ENCODE measurements around the gene FNDC8.

The FNDC8 gene

GRCh38 chr17:35155246-35155645, 33.8 kb downstream of the FNDC8 start:
- FAIRE-seq = no peak
- DNase-seq (ENCODE audit: insufficient read length, low spot score) = no peak
- TF ChIP-seq CTCF (IDR thresholded peaks at IDR 0.05; ENCODE audit: insufficient read depth, missing control alignments) = no peak

GRCh38 chr17:35159940-35160339, 38.5 kb downstream of the FNDC8 start:
- TF ChIP-seq CTCF (IDR thresholded peaks at IDR 0.05; ENCODE audit: insufficient read depth, missing control alignments) = no peak
- FAIRE-seq (no peak), DNase-seq (ENCODE audit: insufficient read length, low spot score) (no peak)

GRCh38 chr17:35160354-35161201, 39.2 kb downstream of the FNDC8 start:
- no peak for FAIRE-seq
- TF ChIP-seq CTCF (IDR thresholded peaks at IDR 0.05; ENCODE audit: insufficient read depth, missing control alignments) = no peak

GRCh38 chr17:35161281-35161761, 39.9 kb downstream of the FNDC8 start:
- TF ChIP-seq CTCF (IDR thresholded peaks at IDR 0.05; ENCODE audit: insufficient read depth, missing control alignments) = no peak
- FAIRE-seq (no peak), DNase-seq (ENCODE audit: insufficient read length, low spot score) (no peak)

More at GRCh38 chr17:35160354-35161201, 39.2 kb downstream of the FNDC8 start:
- DNase-seq (ENCODE audit: insufficient read length, low spot score) = no peak

- no peak for FAIRE-seq
- TF ChIP-seq CTCF (IDR thresholded peaks at IDR 0.05; ENCODE audit: insufficient read depth, missing control alignments) = no peak
- DNase-seq (ENCODE audit: insufficient read length, low spot score) = no peak
Measured at GRCh38 chr17:35162755-35163154, 41.3 kb downstream of the FNDC8 start.

- no peak for TF ChIP-seq CTCF (IDR thresholded peaks at IDR 0.05; ENCODE audit: insufficient read depth, missing control alignments)
- DNase-seq (ENCODE audit: insufficient read length, low spot score) (no peak), FAIRE-seq (no peak)
Measured at GRCh38 chr17:35163886-35164285, 42.5 kb downstream of the FNDC8 start.

- no peak for DNase-seq (ENCODE audit: insufficient read length, low spot score)
- no peak for TF ChIP-seq CTCF (IDR thresholded peaks at IDR 0.05; ENCODE audit: insufficient read depth, missing control alignments)
- no peak for FAIRE-seq
Measured at GRCh38 chr17:35164716-35165115, 43.3 kb downstream of the FNDC8 start.
